SK-N-MC (cell line): Measurements from ENCODE around the gene PRIM2.
"Not testable (repeated sequence)": the region's sequence is repeated elsewhere in the genome, so short reads cannot be mapped to it uniquely, and the experiment has no call there.

Experiments used
- EZH2 ChIP-seq: fragments of 200-600 bp; sonication (generic); IDR thresholded peaks from one replicate; pipeline ENCODE4 v1.6.1; 2017; ENCODE audit warnings: antibody characterized with exemption
- POLR2AphosphoS5 ChIP-seq: IDR thresholded peaks from 2 replicates; pipeline ENCODE4 v1.6.1; 2012; ENCODE audit warnings: mild to moderate bottlenecking, low read depth, low read length, borderline replicate concordance

- TF ChIP-seq POLR2AphosphoS5, EZH2: not testable (repeated sequence)
These were observed 127.4 kb downstream of the PRIM2 start for GRCh38 chr6:57444787-57445186.
